IMR-90 (cell line): ENCODE data around the gene GRIN1. TPM values are rescaled to one million over a fixed set of nuclear protein-coding genes. Genes with fewer than 3 reads are reported as not detected.

ENCODE experiments used
- ATAC-seq: fragments of 200-7000 bp; cut with Tn5 transposase; 2 replicates; pipeline ENCODE4 v1.9.1; 2020; ENCODE audit warnings: low read depth, mild to moderate bottlenecking, moderate library complexity
- BruUV-seq: library from RNA; stranded (reverse); fragments of 400-500 nt; replicated peaks from 2 replicates; lab custom pipeline; 2021; lab: Mats Ljungman, UMichigan
- CTCF ChIA-PET: fragments of 300-600 bp; formaldehyde crosslinking; extraction: SDS; loops from one replicate; lab custom pipeline; 2021; ENCODE audit warnings: antibody characterized with exemption; lab: Yijun Ruan, JAX
- POLR2A ChIA-PET: fragments of 300-600 bp; sonication (Branson Sonifier 250); formaldehyde crosslinking; loops from one replicate; lab custom pipeline; 2022; ENCODE audit warnings: antibody characterized with exemption; ENCODE audit not compliant: unreplicated experiment; lab: Charles Lee
- DNase-seq: peaks from one replicate; pipeline ENCODE4 v3.0.0; 2013
- H2AFZ ChIP-seq: replicated peaks from 2 replicates; pipeline ENCODE3; 2013; ENCODE audit warnings: low read length, mild to moderate bottlenecking; ENCODE audit not compliant: poor library complexity
- H2AK5ac ChIP-seq: 2 replicates; pipeline ENCODE4 v1.6.1; 2013; ENCODE audit warnings: low read depth, low read length, inconsistent platforms
- H2AK9ac ChIP-seq: replicated peaks from 2 replicates; pipeline ENCODE3; 2013; ENCODE audit warnings: mild to moderate bottlenecking, low read depth, low read length, moderate library complexity; ENCODE audit not compliant: poor library complexity
- H2BK120ac ChIP-seq: 2 replicates; pipeline ENCODE4 v1.6.1; 2013; ENCODE audit warnings: low read depth, low read length, inconsistent platforms
- H2BK15ac ChIP-seq: 3 replicates; pipeline ENCODE4 v1.6.1; 2013; ENCODE audit warnings: low read depth, low read length, inconsistent platforms
- H2BK20ac ChIP-seq: 2 replicates; pipeline ENCODE4 v1.6.1; 2013; ENCODE audit warnings: low read depth, mild to moderate bottlenecking, inconsistent platforms, low read length, moderate library complexity
- H2BK5ac ChIP-seq: 2 replicates; pipeline ENCODE4 v1.6.1; 2013; ENCODE audit warnings: mild to moderate bottlenecking, low read depth, low read length, inconsistent platforms; ENCODE audit not compliant: poor library complexity, severe bottlenecking
- H3K14ac ChIP-seq: replicated peaks from 2 replicates; pipeline ENCODE4 v1.6.1; 2013; ENCODE audit warnings: low read depth, low read length, inconsistent platforms
- H3K18ac ChIP-seq: 2 replicates; pipeline ENCODE4 v1.6.1; 2013; ENCODE audit warnings: low read depth, low read length, control low read depth
- H3K23ac ChIP-seq: 2 replicates; pipeline ENCODE4 v1.6.1; 2013; ENCODE audit warnings: low read depth, low read length, inconsistent platforms
- H3K27ac ChIP-seq: 2 replicates; pipeline ENCODE4 v1.5.1; 2013; ENCODE audit warnings: mild to moderate bottlenecking, control low read depth, low read length; ENCODE audit not compliant: insufficient read depth
- H3K27me3 ChIP-seq: 2 replicates; pipeline ENCODE4 v1.6.1; 2013; ENCODE audit warnings: low read length; ENCODE audit not compliant: control insufficient read depth, insufficient read depth
- H3K36me3 ChIP-seq: 2 replicates; pipeline ENCODE4 v1.6.1; 2013; ENCODE audit warnings: low read length, mixed read lengths; ENCODE audit not compliant: control insufficient read depth, insufficient read depth
- H3K4ac ChIP-seq: 2 replicates; pipeline ENCODE4 v1.6.1; 2013; ENCODE audit warnings: low read depth, low read length, inconsistent platforms
- H3K4me1 ChIP-seq: 2 replicates; pipeline ENCODE4 v1.6.1; 2013; ENCODE audit warnings: low read length, mixed read lengths; ENCODE audit not compliant: control insufficient read depth, insufficient read depth
- H3K4me2 ChIP-seq: 2 replicates; pipeline ENCODE4 v1.6.1; 2013; ENCODE audit warnings: low read depth, mild to moderate bottlenecking, control low read depth, low read length, moderate library complexity
- H3K4me3 ChIP-seq: 2 replicates; pipeline ENCODE4 v1.5.1; 2013; ENCODE audit warnings: low read depth, mild to moderate bottlenecking, control low read depth, low read length, moderate library complexity; ENCODE audit not compliant: insufficient read depth
- H3K56ac ChIP-seq: 2 replicates; pipeline ENCODE4 v1.6.1; 2013; ENCODE audit warnings: low read length, inconsistent platforms; ENCODE audit not compliant: insufficient read depth; ENCODE audit errors: extremely low read depth
- H3K79me1 ChIP-seq, 2 experiments: 2 replicates each; pipeline ENCODE4 v1.6.1; 2013; ENCODE audit warnings: low read length in 2 of 2, inconsistent platforms in 1 of 2, low read depth in 1 of 2
- H3K9ac ChIP-seq: 2 replicates; pipeline ENCODE4 v1.6.1; 2013; ENCODE audit warnings: low read depth, low read length, control low read depth
- H3K9me1 ChIP-seq: 2 replicates; pipeline ENCODE4 v1.6.1; 2013; ENCODE audit warnings: low read length, inconsistent platforms; ENCODE audit not compliant: insufficient read depth
- H3K9me3 ChIP-seq: 2 replicates; pipeline ENCODE4 v1.6.1; 2013; ENCODE audit warnings: low read length; ENCODE audit not compliant: control insufficient read depth, insufficient read depth
- H4K20me1 ChIP-seq: 2 replicates; pipeline ENCODE4 v1.6.1; 2013; ENCODE audit warnings: low read length, inconsistent platforms; ENCODE audit not compliant: insufficient read depth
- H4K5ac ChIP-seq: 2 replicates; pipeline ENCODE4 v1.6.1; 2013; ENCODE audit warnings: mild to moderate bottlenecking, low read depth, low read length, control low read depth
- H4K8ac ChIP-seq, 2 experiments: 2 replicates each; pipeline ENCODE4 v1.6.1; 2013; ENCODE audit warnings: low read depth in 2 of 2, low read length in 2 of 2, control low read depth in 1 of 2, inconsistent platforms in 1 of 2
- H4K91ac ChIP-seq: 2 replicates; pipeline ENCODE4 v1.6.1; 2013; ENCODE audit warnings: low read depth, low read length, inconsistent platforms; ENCODE audit not compliant: insufficient read depth
- BHLHE40 ChIP-seq: fragments of 150-350 bp; IDR thresholded peaks from 2 replicates; pipeline ENCODE4 v1.6.1; 2016; ENCODE audit warnings: mild to moderate bottlenecking, low read depth, low read length
- CEBPB ChIP-seq: IDR thresholded peaks from 2 replicates; pipeline ENCODE4 v1.6.1; 2012; ENCODE audit warnings: low read depth, low read length, improper control_type of control experiment
- CHD1 ChIP-seq: IDR thresholded peaks from 2 replicates; pipeline ENCODE4 v1.6.1; 2012; ENCODE audit warnings: low read depth, low read length, improper control_type of control experiment
- CTCF ChIP-seq: conservative IDR thresholded peaks from 2 replicates; pipeline ENCODE4 v1.5.1; 2012; ENCODE audit warnings: mild to moderate bottlenecking, low read depth, low read length, improper control_type of control experiment
- ELK1 ChIP-seq: fragments of 150-350 bp; IDR thresholded peaks from 2 replicates; pipeline ENCODE4 v1.6.1; 2016; ENCODE audit warnings: low read depth, mild to moderate bottlenecking, low read length, moderate library complexity, borderline replicate concordance
- MAFK ChIP-seq: IDR thresholded peaks from 2 replicates; pipeline ENCODE4 v1.6.1; 2012; ENCODE audit warnings: low read depth, low read length, improper control_type of control experiment
- MAZ ChIP-seq: IDR thresholded peaks from 2 replicates; pipeline ENCODE4 v1.6.1; 2012; ENCODE audit warnings: low read depth, mild to moderate bottlenecking, low read length, improper control_type of control experiment, moderate library complexity, borderline replicate concordance
- MXI1 ChIP-seq: IDR thresholded peaks from 2 replicates; pipeline ENCODE4 v1.6.1; 2012; ENCODE audit warnings: low read depth, mild to moderate bottlenecking, low read length, moderate library complexity, borderline replicate concordance
- NFE2L2 ChIP-seq: fragments of 150-350 bp; IDR thresholded peaks from 2 replicates; pipeline ENCODE4 v1.6.1; 2016; ENCODE audit warnings: low read depth, mild to moderate bottlenecking, low read length
- POLR2A ChIP-seq: IDR thresholded peaks from 2 replicates; pipeline ENCODE4 v1.6.1; 2012; ENCODE audit warnings: mild to moderate bottlenecking, low read depth, low read length
- RAD21 ChIP-seq: IDR thresholded peaks from 2 replicates; pipeline ENCODE4 v1.6.1; 2012; ENCODE audit warnings: low read length, improper control_type of control experiment
- RCOR1 ChIP-seq: IDR thresholded peaks from 2 replicates; pipeline ENCODE4 v1.6.1; 2012; ENCODE audit warnings: mild to moderate bottlenecking, low read length, improper control_type of control experiment; ENCODE audit not compliant: insufficient replicate concordance
- RFX5 ChIP-seq: IDR thresholded peaks from 2 replicates; pipeline ENCODE4 v1.8.0; 2012; ENCODE audit warnings: low read depth, mild to moderate bottlenecking, low read length, moderate library complexity
- SMC3 ChIP-seq: fragments of 150-350 bp; IDR thresholded peaks from 2 replicates; pipeline ENCODE4 v1.6.1; 2016; ENCODE audit warnings: low read depth, mild to moderate bottlenecking, antibody characterized with exemption, low read length, moderate library complexity
- WGBS, 2 experiments: methylation state at CpG; one replicate each; pipeline versions ENCODE4 v1.1.5 to v1.1.7; 2013; ENCODE audit warnings: missing lambda C conversion rate in 2 of 2; ENCODE audit not compliant: insufficient read length in 1 of 2; ENCODE audit errors: extremely low coverage in 2 of 2; 5-methylcytosine and 5-hydroxymethylcytosine counted together
- dilution Hi-C: fragments of 300-500 bp; cut with HindIII; formaldehyde crosslinking; loops from one replicate; pipeline ENCODE4 v1.14.3; 2018; ENCODE audit warnings: low sequenced_read_pairs; ENCODE audit not compliant: unreplicated experiment
- in situ Hi-C: fragments of 300-500 bp; cut with MboI; formaldehyde crosslinking; loops from 3 replicates; pipeline ENCODE4 v1.14.3; 2019; ENCODE audit warnings: low sequenced_read_pairs, inconsistent platforms, mixed read lengths
- intact Hi-C: fragments of 100-400 bp; cut with micrococcal nuclease; formaldehyde crosslinking; loops from 2 replicates; pipeline ENCODE4 v1.10.0; 2022
- polyA plus RNA-seq, 3 experiments: library from polyadenylated mRNA; depleted of rRNA; stranded (reverse); fragments of >200 nt; gene quantifications; 2 replicates each; pipeline ENCODE4 v1.2.3, GENCODE V29; 2012; ENCODE audit warnings: low replicate concordance in 1 of 3
- total RNA-seq: library from RNA; depleted of rRNA; stranded (reverse); fragments of >200 nt; gene quantifications from 2 replicates; pipeline ENCODE4 v1.2.3, GENCODE V29; 2012

Gene GRIN1
- total and polyA plus RNA-seq, 2 of the 4 experiments (the other 2 are of a cell fraction), result 0.09 TPM; not detected in 1

DNA sequence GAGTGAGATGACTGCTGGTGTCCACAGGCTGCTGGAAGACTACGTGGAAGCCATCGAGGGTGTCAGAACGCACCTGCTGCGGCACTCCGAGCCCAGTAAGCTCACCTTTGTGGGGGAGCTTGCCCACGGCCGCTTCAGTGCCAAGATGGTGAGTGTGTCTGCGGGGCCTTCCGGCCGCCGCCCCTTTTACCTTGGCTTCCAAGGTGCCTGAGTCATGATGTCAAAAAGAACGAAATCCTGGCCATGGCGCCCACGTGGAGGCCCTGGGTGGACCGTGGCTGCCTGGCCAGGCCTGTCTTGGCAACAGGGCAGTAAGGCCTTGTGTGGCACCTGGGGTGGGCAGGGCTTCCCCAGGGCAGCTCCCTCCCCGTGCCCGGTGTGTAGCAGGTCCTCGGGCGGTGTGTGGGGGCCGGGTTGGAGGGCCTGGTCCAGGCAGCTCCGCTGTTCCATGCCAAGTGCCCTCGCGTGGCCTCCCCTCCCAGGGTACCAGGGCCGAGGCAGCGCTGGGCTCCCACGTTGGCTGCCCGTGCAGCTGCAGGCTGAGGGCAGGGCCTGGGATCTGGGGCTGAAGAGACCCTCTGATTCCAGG, 32.2 kb upstream of the GRIN1 start (continued):
- no peak for TF ChIP-seq RFX5
- TF ChIP-seq POLR2A, result no peak
- no peak for TF ChIP-seq MXI1
- TF ChIP-seq SMC3, result no peak
- no peak for TF ChIP-seq RAD21

GRCh38 chr9:137107312-137107921, 31.5 kb upstream of the GRIN1 start:
- in situ Hi-C loops (no loop called here), dilution Hi-C loops (no loop called here), intact Hi-C loops (no loop called here)
- Histone ChIP-seq H3K4me3 (no peak overlapping the region), H2BK20ac (no peak overlapping the region), H2AK5ac (no peak overlapping the region), H3K4me1 (no peaks in the 10 kb centered on the region), H2BK5ac (no peak overlapping the region), H2AFZ (no peak overlapping the region), H2BK120ac (no peak overlapping the region), H2AK9ac (no peak overlapping the region), H3K9me1 (no peaks in the 10 kb centered on the region; the same call in 1 of the 2 replicates), H4K91ac (no peak overlapping the region), H3K18ac (no peak overlapping the region), H3K36me3 (peaks cover 77% of the 10 kb centered on the region), H3K14ac (no peak overlapping the region), H3K27me3 (no peaks in the 10 kb centered on the region), H3K9ac (no peak overlapping the region), H3K4me2 (no peak overlapping the region), H2BK15ac (no peak overlapping the region), H3K4ac (no peak overlapping the region), H4K20me1 (peaks cover 5% of the 10 kb centered on the region; the same call in 1 of the 2 replicates), H3K27ac (no peak overlapping the region), H3K9me3 (no peaks in the 10 kb centered on the region; the same call in 1 of the 2 replicates), H4K8ac (no peak overlapping the region), H3K79me1 (peaks cover 0 to 15% of the 10 kb centered on the region in 2 experiments; a peak in 2 of 4 replicates), H3K56ac (no peak overlapping the region), H4K5ac (no peak overlapping the region), H3K23ac (no peak overlapping the region)
- WGBS, 2 experiments, result 98% methylated on average over 8 of the region's 27 CpGs; no CpG with 5 or more reads in 1 of the 2 experiments
- BruUV-seq, result no TSS peak
- ATAC-seq (no peak), DNase-seq (no peak)
- CTCF ChIA-PET, result no interaction called here
- POLR2A ChIA-PET, result no interaction called here
- TF ChIP-seq ELK1 (no peak), MAZ (no peak), MAFK (no peak), CHD1 (no peak), CEBPB (no peak), RAD21 (no peak), RFX5 (no peak), RCOR1 (no peak), BHLHE40 (no peak), NFE2L2 (no peak), CTCF (no peak), MXI1 (no peak)
